Gastroesophageal sphincter (tissue), 3 donors: ENCODE data around the gene GAPT.

Experiments used
- EP300 ChIP-seq: sonication (generic); formaldehyde crosslinking; IDR thresholded peaks from one replicate; pipeline ENCODE4 v1.6.1; 2017; ENCODE audit warnings: antibody characterized with exemption, mild to moderate bottlenecking
- POLR2A ChIP-seq, 2 donors: fragments of 450-650 bp; IDR thresholded peaks; one replicate each; pipeline ENCODE4 v1.6.1; 2017; ENCODE audit warnings: antibody characterized with exemption in 2 of 2, mild to moderate bottlenecking in 2 of 2, moderate library complexity in 1 of 2
- POLR2AphosphoS5 ChIP-seq: sonication (generic); formaldehyde crosslinking; IDR thresholded peaks from one replicate; pipeline ENCODE4 v1.6.1; 2017; ENCODE audit warnings: antibody characterized with exemption
- TF ChIP-seq, protein P1 (sequence below), 4 experiments: fragments of 200-600 bp in 2 of 4; fragments of 450-650 bp in 2 of 4; sonication (generic) in 1 of 4; IDR thresholded peaks; one replicate each; pipeline ENCODE4 v1.5.1; 2017 to 2019; ENCODE audit warnings: antibody characterized with exemption in 4 of 4, mild to moderate bottlenecking in 2 of 4, moderate library complexity in 2 of 4

DNA sequence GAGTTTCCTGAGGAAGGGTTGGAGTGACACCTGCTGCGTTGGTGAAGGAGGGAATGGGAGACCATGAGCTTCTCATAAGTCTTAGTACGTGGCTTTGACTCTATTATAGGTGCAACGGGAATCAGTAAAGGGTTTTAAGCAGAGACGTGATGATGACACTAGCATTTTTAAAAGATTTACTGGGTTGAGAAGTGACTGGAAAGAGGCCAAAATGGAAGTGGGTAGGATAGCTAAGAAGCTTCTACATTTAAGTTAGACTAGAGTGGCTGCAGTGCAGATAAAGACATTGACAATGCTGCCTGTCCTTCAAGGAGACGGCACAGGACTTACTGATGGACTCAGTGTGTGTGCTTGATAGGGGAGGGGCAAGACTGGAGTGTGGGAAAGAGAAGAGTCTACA, 6.2 kb downstream of the GAPT start:
- TF ChIP-seq POLR2A (IDR thresholded peaks at IDR 0.05) (no peak), POLR2AphosphoS5 (no peak), EP300 (no peak)
- TF ChIP-seq, protein P1, sequence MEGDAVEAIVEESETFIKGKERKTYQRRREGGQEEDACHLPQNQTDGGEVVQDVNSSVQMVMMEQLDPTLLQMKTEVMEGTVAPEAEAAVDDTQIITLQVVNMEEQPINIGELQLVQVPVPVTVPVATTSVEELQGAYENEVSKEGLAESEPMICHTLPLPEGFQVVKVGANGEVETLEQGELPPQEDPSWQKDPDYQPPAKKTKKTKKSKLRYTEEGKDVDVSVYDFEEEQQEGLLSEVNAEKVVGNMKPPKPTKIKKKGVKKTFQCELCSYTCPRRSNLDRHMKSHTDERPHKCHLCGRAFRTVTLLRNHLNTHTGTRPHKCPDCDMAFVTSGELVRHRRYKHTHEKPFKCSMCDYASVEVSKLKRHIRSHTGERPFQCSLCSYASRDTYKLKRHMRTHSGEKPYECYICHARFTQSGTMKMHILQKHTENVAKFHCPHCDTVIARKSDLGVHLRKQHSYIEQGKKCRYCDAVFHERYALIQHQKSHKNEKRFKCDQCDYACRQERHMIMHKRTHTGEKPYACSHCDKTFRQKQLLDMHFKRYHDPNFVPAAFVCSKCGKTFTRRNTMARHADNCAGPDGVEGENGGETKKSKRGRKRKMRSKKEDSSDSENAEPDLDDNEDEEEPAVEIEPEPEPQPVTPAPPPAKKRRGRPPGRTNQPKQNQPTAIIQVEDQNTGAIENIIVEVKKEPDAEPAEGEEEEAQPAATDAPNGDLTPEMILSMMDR (IDR thresholded peaks at IDR 0.05), result no peak
